ENCODE measurements around the gene OPN5.

Gene OPN5

GRCh38 chr6:47862731-47863130, 80.9 kb downstream of the OPN5 start:
- no peak for DNase-seq (ENCODE audit: low read depth)

DNA sequence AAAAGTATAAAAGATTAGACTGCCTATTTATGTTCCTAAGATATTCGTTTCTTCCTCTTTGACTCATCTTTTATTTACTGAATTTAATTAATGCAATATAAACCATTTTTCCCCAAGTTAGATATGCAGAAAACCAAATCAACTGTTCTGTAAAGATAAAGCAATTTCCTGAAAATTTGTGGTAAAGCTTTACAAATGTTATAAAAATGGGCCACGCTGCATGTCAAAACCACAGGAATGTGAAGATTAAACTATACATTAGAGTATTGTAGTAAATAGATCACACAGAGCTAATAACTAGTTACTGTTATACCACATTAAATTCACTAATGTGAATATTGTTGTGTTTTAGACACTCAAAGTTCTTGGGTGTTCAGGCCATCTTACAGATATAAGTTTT, 83.4 kb downstream of the OPN5 start:
- no peak for DNase-seq (ENCODE audit: low read depth)

- DNase-seq (ENCODE audit: low read depth), result no peak
These were observed 93.8 kb downstream of the OPN5 start for GRCh38 chr6:47875593-47875992.
